Stimulated activated effector memory CD8-positive, alpha-beta T cell treated with anti-CD3 and anti-CD28 coated beads, Interleukin-12 subunit alpha, Interleukin-12 subunit beta, amount 100 ng/mL, for 72 hours (primary cell): ENCODE measurements around the gene RBPMS2.
"Not testable (repeated sequence)": the region's sequence is repeated elsewhere in the genome, so short reads cannot be mapped to it uniquely, and the experiment has no call there.

Experiments
- ATAC-seq: fragments of 150-1000 bp; cut with Tn5 transposase; 2 replicates; pipeline ENCODE4 v1.10.0; 2021
- DNase-seq, 2 donors: peaks; one replicate each; pipeline ENCODE4 v3.0.0; 2021 to 2022; ENCODE audit warnings: low spot score in 2 of 2
- H3K27ac Mint-ChIP-seq: one replicate; pipeline ENCODE4 v1.8.0; 2022; ENCODE audit warnings: mild to moderate bottlenecking, mixed read lengths
- H3K36me3 Mint-ChIP-seq: one replicate; pipeline ENCODE4 v1.8.0; 2022; ENCODE audit warnings: mild to moderate bottlenecking, mixed read lengths
- H3K4me1 Mint-ChIP-seq: one replicate; pipeline ENCODE4 v1.8.0; 2022; ENCODE audit warnings: mixed read lengths
- H3K4me3 Mint-ChIP-seq: one replicate; pipeline ENCODE4 v1.8.0; 2022; ENCODE audit warnings: mild to moderate bottlenecking, mixed read lengths
- H3K9me3 Mint-ChIP-seq: one replicate; pipeline ENCODE4 v1.8.0; 2022; ENCODE audit warnings: mixed read lengths

The RBPMS2 gene

DNA sequence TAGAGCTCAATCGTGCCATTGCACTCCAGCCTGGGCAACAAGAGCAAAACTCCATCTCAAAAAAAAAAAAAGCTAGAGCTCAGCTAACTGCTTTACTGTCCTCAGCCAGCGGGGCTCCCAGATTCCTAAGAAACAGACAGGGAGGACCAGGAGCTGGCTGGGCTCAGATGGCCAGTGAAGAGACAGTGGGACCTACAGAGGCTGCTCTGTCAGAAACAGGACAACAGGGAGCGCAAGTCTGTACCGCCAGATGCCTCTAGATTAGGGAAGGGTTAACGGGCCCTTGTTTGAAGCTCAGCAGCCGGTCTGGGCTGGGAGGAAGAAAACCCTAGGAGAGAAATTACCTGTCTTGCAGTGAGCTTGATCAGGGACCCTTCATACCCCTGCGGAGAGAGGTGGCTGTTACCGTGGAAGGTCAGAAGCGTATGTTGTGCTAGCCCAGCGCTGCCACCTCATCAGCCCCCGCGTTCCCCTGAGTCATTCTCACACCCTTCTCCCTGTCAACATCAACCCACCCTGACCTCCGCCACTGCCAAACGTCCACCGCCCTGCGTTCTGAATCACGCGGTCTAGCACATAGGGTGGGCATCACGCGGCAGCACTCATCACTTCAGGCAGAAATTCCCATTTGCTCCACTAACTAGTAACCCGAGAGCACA lies 25.3 kb downstream of the RBPMS2 start:
- Mint-ChIP-seq H3K9me3 (no peaks in the 10 kb centered on the region), H3K4me1 (peaks cover 6% of the 10 kb centered on the region), H3K27ac (no peak overlapping the region), H3K4me3 (no peak overlapping the region), H3K36me3 (peaks cover 6% of the 10 kb centered on the region)
- peak; percentile 69 for ATAC-seq
- no peak for DNase-seq

- no peaks in the 10 kb centered on the region for H3K9me3 Mint-ChIP-seq
- peaks cover 6% of the 10 kb centered on the region for H3K4me1 Mint-ChIP-seq
- ATAC-seq (no peak), DNase-seq (no peak)
- no peak overlapping the region for H3K4me3 Mint-ChIP-seq
- no peak overlapping the region for H3K27ac Mint-ChIP-seq
- peaks cover 6% of the 10 kb centered on the region for H3K36me3 Mint-ChIP-seq
Observed at GRCh38 chr15:64749167-64749566, 26.2 kb downstream of the RBPMS2 start.

DNA sequence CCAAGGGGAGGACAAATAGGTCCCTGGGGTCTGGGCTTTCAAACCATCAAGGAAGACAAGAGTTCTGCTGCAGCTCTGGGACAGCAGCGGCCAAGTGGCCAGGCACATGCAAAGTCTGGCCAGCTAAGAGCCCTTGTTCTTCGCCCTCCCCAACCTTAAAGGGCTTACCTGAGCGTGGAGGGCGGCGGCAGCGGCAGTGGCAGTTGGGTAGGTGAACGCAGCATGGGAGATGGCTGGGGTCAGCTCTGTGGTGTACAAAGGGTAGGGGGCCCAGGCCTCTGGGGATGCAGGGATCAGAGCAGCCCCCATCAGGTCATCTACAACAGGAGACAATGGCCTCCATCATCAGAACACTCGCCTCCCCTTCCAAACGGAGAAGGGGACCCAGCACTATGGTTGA lies 27.1 kb downstream of the RBPMS2 start:
- Mint-ChIP-seq H3K4me1 (peaks cover 6% of the 10 kb centered on the region), H3K27ac (no peak overlapping the region), H3K4me3 (no peak overlapping the region), H3K9me3 (no peaks in the 10 kb centered on the region), H3K36me3 (peaks cover 6% of the 10 kb centered on the region)
- DNase-seq = no peak
- no peak for ATAC-seq

GRCh38 chr15:64747578-64747977 lies 27.8 kb downstream of the RBPMS2 start:
- ATAC-seq (no peak), DNase-seq (no peak)
- Mint-ChIP-seq H3K4me1 (peaks cover 6% of the 10 kb centered on the region), H3K9me3 (no peaks in the 10 kb centered on the region), H3K27ac (no peak overlapping the region), H3K4me3 (no peak overlapping the region), H3K36me3 (peaks cover 6% of the 10 kb centered on the region)

- DNase-seq = no peak
- no peaks in the 10 kb centered on the region for H3K9me3 Mint-ChIP-seq
- peaks cover 6% of the 10 kb centered on the region for H3K36me3 Mint-ChIP-seq
- H3K4me1 Mint-ChIP-seq = peaks cover 6% of the 10 kb centered on the region
- H3K4me3 Mint-ChIP-seq = no peak overlapping the region
- ATAC-seq = no peak
- H3K27ac Mint-ChIP-seq = no peak overlapping the region
Observed at GRCh38 chr15:64746921-64747320, 28.5 kb downstream of the RBPMS2 start.

GRCh38 chr15:64746356-64746755 lies 29.0 kb downstream of the RBPMS2 start:
- H3K4me1 Mint-ChIP-seq = peaks cover 6% of the 10 kb centered on the region
- H3K9me3 Mint-ChIP-seq = no peaks in the 10 kb centered on the region
- peaks cover 6% of the 10 kb centered on the region for H3K36me3 Mint-ChIP-seq
- DNase-seq (no peak), ATAC-seq (no peak)
- no peak overlapping the region for H3K4me3 Mint-ChIP-seq
- H3K27ac Mint-ChIP-seq = no peak overlapping the region

DNA sequence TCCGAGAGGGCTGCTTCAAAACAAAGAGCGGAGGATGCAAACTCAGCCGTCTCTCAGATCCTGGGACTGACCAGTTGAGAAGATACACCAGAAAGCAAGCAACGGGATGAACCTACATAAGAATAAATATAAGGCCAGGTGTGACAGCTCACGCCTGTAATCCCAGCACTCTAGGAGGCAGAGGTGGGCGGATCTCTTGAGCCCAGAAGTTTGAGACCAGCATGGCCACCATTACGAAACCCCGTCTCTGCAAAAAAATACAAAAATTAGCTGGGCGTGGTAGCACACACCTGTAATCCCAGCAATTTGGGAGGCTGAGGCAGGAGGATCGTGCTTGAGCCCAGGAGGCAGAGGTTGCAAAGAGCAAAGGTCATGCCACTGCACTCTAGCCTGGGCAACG lies 31.7 kb downstream of the RBPMS2 start:
- no peaks in the 10 kb centered on the region for H3K4me1 Mint-ChIP-seq
- H3K9me3 Mint-ChIP-seq = no peaks in the 10 kb centered on the region
- ATAC-seq = no peak
- no peaks in the 10 kb centered on the region for H3K36me3 Mint-ChIP-seq
- no peak overlapping the region for H3K4me3 Mint-ChIP-seq
- H3K27ac Mint-ChIP-seq = no peak overlapping the region
- DNase-seq = no peak

DNA sequence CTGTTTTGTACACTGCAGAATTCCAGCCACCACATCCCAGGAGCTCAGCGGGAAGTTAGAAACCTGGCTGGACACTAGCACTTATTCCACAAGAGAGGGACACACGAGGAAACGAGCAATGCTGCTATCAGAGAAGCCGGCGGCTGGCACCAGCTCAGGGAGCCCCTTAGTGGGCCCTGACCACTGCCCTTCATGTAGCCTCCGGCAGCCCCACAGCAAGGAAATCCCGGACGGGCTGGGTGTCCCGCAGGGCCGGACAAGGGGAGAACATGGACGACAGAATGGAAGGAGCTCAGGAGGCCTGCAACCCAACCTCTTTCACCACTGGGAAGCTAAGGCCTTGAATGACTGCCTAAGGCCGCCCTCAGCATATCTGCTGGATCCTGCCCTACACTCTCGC lies 32.5 kb downstream of the RBPMS2 start:
- no peaks in the 10 kb centered on the region for H3K9me3 Mint-ChIP-seq
- no peak overlapping the region for H3K4me3 Mint-ChIP-seq
- no peaks in the 10 kb centered on the region for H3K36me3 Mint-ChIP-seq
- no peaks in the 10 kb centered on the region for H3K4me1 Mint-ChIP-seq
- DNase-seq (no peak), ATAC-seq (no peak)
- H3K27ac Mint-ChIP-seq = no peak overlapping the region

DNA sequence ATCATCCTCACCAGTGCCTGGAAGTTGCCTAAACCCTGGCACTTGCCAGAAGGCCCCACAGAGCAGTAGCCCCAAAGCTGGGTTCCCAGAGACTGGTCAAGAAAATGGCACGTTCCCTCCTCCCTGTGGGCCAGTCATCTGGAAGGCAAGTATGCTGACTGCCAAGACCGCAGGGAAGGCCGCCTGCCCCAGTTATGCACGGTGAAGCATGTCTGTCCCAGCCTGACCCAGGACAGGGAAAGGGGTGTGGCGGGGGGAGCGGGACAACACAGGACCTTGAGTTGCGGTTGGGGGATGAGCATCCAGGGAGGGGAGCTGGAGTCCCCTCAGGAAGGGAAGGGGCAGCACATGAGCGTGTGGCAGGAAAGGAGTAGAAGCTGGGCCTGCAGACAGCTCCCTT lies 33.0 kb downstream of the RBPMS2 start:
- Mint-ChIP-seq H3K9me3 (no peaks in the 10 kb centered on the region), H3K4me1 (no peaks in the 10 kb centered on the region), H3K27ac (no peak overlapping the region), H3K4me3 (no peak overlapping the region), H3K36me3 (no peaks in the 10 kb centered on the region)
- DNase-seq = no peak
- no peak for ATAC-seq

DNA sequence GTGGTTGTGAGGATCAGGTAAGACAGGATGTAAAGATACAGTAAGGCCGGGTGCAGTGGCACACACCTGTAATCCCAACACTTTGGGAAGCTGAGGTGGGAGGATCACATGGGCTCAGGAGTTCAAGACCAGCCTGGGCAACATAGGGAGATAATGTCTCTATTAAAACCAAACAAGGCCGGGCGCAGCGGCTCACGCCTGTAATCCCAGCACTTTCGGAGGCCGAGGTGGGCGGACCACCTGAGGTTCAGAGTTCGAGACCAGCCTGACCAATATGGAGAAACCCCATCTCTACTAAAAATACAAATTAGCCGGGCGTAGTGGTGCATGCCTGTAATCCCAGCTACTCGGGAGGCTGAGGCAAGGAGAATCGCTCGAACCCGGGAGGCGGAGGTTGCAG lies 33.7 kb downstream of the RBPMS2 start:
- not testable (repeated sequence) for H3K27ac Mint-ChIP-seq, H3K4me1 Mint-ChIP-seq, H3K4me3 Mint-ChIP-seq, DNase-seq, H3K36me3 Mint-ChIP-seq, H3K9me3 Mint-ChIP-seq, ATAC-seq

GRCh38 chr15:64740311-64741170 lies 34.8 kb downstream of the RBPMS2 start:
- no peak for DNase-seq
- no peak overlapping the region for H3K4me3 Mint-ChIP-seq
- H3K9me3 Mint-ChIP-seq = no peaks in the 10 kb centered on the region
- H3K4me1 Mint-ChIP-seq = no peaks in the 10 kb centered on the region
- no peak overlapping the region for H3K27ac Mint-ChIP-seq
- ATAC-seq = no peak
- no peaks in the 10 kb centered on the region for H3K36me3 Mint-ChIP-seq

DNA sequence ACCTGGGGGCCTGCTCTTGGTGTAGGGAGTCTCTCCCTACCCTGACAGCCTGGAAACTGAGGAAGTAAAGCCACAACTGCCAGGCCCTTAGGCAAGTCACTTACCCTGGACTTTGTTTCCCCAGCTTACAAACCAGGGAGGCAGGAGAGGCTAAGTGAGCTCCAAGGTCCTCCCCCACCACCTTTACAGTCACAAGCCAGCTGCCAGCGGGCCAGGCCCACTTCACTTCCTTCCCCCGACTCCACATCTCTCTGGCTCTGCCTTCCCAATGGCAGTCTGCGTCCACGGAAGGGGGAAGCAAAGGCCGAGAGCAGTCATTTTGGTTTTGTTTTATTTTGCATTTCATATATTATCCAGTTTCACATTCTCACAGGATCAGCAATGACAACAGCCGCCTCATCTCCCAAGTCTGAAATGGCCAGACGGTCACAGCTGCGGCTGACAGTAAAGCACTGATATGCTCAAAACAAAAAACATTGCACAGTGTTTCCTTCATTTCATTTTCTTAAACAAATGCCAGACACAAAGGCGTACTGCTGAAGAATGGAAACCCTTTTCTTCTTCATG lies 35.7 kb downstream of the RBPMS2 start:
- ATAC-seq (no peak), DNase-seq (no peak)
- H3K27ac Mint-ChIP-seq = no peak overlapping the region
- no peaks in the 10 kb centered on the region for H3K4me1 Mint-ChIP-seq
- no peak overlapping the region for H3K4me3 Mint-ChIP-seq
- no peaks in the 10 kb centered on the region for H3K9me3 Mint-ChIP-seq
- H3K36me3 Mint-ChIP-seq = no peaks in the 10 kb centered on the region

GRCh38 chr15:64739156-64739555 lies 36.2 kb downstream of the RBPMS2 start:
- Mint-ChIP-seq H3K27ac (no peak overlapping the region), H3K9me3 (no peaks in the 10 kb centered on the region), H3K4me1 (no peaks in the 10 kb centered on the region), H3K36me3 (no peaks in the 10 kb centered on the region), H3K4me3 (no peak overlapping the region)
- no peak for ATAC-seq
- no peak for DNase-seq

DNA sequence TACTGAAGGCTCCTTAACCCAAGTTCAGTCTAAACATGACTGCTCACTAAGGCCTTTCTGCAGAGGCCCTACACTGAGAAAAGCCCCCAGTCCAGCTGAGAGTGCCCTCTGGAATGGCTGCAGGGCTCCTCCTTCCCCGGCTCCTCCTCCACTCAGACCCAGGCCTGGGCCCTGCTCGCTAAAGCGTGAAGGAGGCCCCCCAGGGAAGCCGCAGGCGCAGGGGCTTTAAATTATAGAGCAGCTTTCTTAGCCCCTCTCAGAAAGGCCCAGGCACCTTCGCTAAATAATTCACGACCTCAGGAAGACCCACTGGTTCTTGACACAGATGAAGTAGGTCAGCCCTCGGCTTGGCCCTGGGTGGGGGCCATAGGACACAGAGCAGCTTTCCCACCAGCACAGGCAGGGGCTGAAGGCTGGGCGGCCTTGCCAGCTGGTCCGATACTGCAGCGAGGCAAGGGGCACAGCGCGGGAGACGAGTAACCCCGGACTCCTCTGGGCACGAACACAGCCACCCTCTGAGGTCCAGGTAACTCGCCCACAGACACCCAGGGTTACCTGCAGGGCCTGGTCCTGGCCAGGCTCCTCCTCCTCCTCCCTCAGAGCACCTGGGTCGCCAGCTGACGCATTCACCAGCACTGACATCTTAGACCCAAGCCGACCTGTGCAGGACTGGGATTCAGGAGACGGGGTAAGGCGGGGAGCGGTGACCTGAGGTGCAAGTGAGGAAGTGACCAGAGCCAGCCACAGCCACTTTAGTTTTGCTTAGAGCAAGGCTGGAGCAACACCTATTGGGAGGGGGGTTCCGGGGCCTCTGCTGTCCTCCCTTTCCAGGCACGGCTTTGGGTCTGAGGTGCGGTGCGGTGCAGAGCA lies 36.9 kb downstream of the RBPMS2 start:
- Mint-ChIP-seq H3K27ac (no peak overlapping the region), H3K9me3 (no peaks in the 10 kb centered on the region), H3K36me3 (no peaks in the 10 kb centered on the region), H3K4me1 (no peaks in the 10 kb centered on the region), H3K4me3 (no peak overlapping the region)
- DNase-seq (no peak), ATAC-seq (no peak)

DNA sequence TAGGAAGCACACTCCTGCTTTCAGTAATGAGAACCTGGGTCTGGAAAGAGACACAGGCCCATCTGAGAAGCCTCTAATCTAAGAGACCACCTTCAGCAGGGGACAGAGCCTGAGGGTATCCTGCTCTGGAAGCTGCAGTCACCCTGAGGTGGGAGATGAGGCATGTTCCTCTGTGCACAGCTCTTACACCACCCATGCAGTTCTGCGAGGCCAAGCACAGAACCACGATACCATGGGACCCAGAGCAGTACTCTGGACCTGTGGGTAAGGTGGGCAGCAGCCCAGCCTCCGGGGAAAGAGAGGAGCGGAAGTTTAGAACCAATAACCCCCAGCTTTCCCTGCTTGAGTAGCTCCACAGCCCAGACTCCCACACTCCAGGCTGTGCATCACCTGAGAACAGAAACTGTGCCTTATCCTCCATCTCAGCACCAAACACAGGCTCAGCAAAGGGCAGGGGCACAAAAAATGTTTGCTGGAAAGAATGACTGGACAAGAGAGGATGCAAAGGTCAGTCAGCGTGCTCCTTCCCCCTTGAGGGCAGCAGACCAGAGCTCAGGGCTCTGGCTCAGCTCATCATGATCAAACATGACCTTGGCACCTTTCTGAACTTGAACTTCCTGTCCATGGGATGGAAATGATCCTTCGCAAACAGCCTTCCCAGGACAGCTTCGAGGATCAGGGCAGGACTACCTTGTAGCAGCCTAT lies 43.1 kb downstream of the RBPMS2 start:
- Mint-ChIP-seq H3K4me1 (peaks cover 13% of the 10 kb centered on the region), H3K9me3 (no peaks in the 10 kb centered on the region), H3K4me3 (no peak overlapping the region), H3K27ac (no peak overlapping the region), H3K36me3 (no peaks in the 10 kb centered on the region)
- DNase-seq (no peak), ATAC-seq (no peak)
